HUES64 (cell line): ENCODE data around the gene ARHGAP26.

Source experiments
- H3K27ac ChIP-seq: 2 replicates; pipeline ENCODE4 v1.7.0; 2013; ENCODE audit warnings: low read depth, low read length, inconsistent platforms
- H3K27me3 ChIP-seq: 2 replicates; pipeline ENCODE4 v1.6.1; 2013; ENCODE audit warnings: mild to moderate bottlenecking, low read length; ENCODE audit not compliant: insufficient read depth
- H3K36me3 ChIP-seq: 2 replicates; pipeline ENCODE4 v1.6.1; 2013; ENCODE audit warnings: mild to moderate bottlenecking, low read length; ENCODE audit not compliant: insufficient read depth
- H3K4me1 ChIP-seq: 2 replicates; pipeline ENCODE4 v1.6.1; 2013; ENCODE audit warnings: mild to moderate bottlenecking, low read length, moderate library complexity; ENCODE audit not compliant: insufficient read depth
- H3K4me3 ChIP-seq: 2 replicates; pipeline ENCODE4 v1.5.1; 2013; ENCODE audit warnings: mild to moderate bottlenecking, low read length, moderate library complexity
- H3K9ac ChIP-seq: 2 replicates; pipeline ENCODE4 v1.6.1; 2013; ENCODE audit warnings: mild to moderate bottlenecking, low read depth, low read length
- H3K9me3 ChIP-seq: 2 replicates; pipeline ENCODE4 v1.6.1; 2013; ENCODE audit warnings: low read depth, low read length; ENCODE audit not compliant: insufficient read depth
- WGBS: fragments of 150-250, 120-280 bp; methylation state at CpG from one replicate; pipeline ENCODE4 v1.1.7; 2013; ENCODE audit warnings: missing lambda C conversion rate; 5-methylcytosine and 5-hydroxymethylcytosine counted together

The ARHGAP26 gene

GRCh38 chr5:142756576-142756975 lies 13.6 kb upstream of the ARHGAP26 start:
- WGBS, result 82% methylated on average over 2 of the region's 3 CpGs

GRCh38 chr5:142757564-142757963 lies 12.6 kb upstream of the ARHGAP26 start:
- Histone ChIP-seq H3K9me3 (no peaks in the 10 kb centered on the region), H3K27ac (no peak overlapping the region), H3K4me3 (no peak overlapping the region), H3K27me3 (no peaks in the 10 kb centered on the region), H3K36me3 (no peaks in the 10 kb centered on the region; the same call in 1 of the 2 replicates), H3K9ac (no peak overlapping the region), H3K4me1 (no peaks in the 10 kb centered on the region; the same call in 1 of the 2 replicates)
- 90% methylated on average over 4 of the region's 4 CpGs for WGBS

More at GRCh38 chr5:142756576-142756975, 13.6 kb upstream of the ARHGAP26 start:
- H3K9me3 ChIP-seq, result no peaks in the 10 kb centered on the region
- H3K27me3 ChIP-seq, result no peaks in the 10 kb centered on the region
- H3K27ac ChIP-seq, result no peak overlapping the region
- H3K4me3 ChIP-seq, result no peak overlapping the region
- H3K36me3 ChIP-seq, result no peaks in the 10 kb centered on the region; the same call in 1 of the 2 replicates
- H3K9ac ChIP-seq, result no peak overlapping the region
- H3K4me1 ChIP-seq, result no peaks in the 10 kb centered on the region; the same call in 1 of the 2 replicates

- Histone ChIP-seq H3K9ac (no peak overlapping the region), H3K9me3 (no peaks in the 10 kb centered on the region), H3K4me3 (no peak overlapping the region), H3K27me3 (no peaks in the 10 kb centered on the region), H3K27ac (no peak overlapping the region), H3K4me1 (no peaks in the 10 kb centered on the region; the same call in 1 of the 2 replicates), H3K36me3 (no peaks in the 10 kb centered on the region; the same call in 1 of the 2 replicates)
- WGBS, result 95% methylated on average over 7 of the region's 7 CpGs
Observed at GRCh38 chr5:142758062-142758795, 11.9 kb upstream of the ARHGAP26 start.

GRCh38 chr5:142758796-142759145 lies 11.4 kb upstream of the ARHGAP26 start:
- Histone ChIP-seq H3K27ac (no peak overlapping the region), H3K9me3 (no peaks in the 10 kb centered on the region), H3K36me3 (no peaks in the 10 kb centered on the region), H3K4me3 (no peak overlapping the region), H3K4me1 (no peaks in the 10 kb centered on the region; the same call in 1 of the 2 replicates), H3K9ac (no peak overlapping the region), H3K27me3 (no peaks in the 10 kb centered on the region)
- 91% methylated on average over 1 of the region's 1 CpG for WGBS

- H3K4me3 ChIP-seq, result no peak overlapping the region
- no peaks in the 10 kb centered on the region for H3K4me1 ChIP-seq
- peaks cover 3% of the 10 kb centered on the region; the same call in 1 of the 2 replicates for H3K27me3 ChIP-seq
- no peak overlapping the region for H3K27ac ChIP-seq
- no peak overlapping the region for H3K9ac ChIP-seq
- no peaks in the 10 kb centered on the region for H3K36me3 ChIP-seq
- H3K9me3 ChIP-seq, result no peaks in the 10 kb centered on the region
- WGBS, result 91% methylated on average over 1 of the region's 1 CpG
Observed at GRCh38 chr5:142763701-142764100, 6.5 kb upstream of the ARHGAP26 start.

- Histone ChIP-seq H3K27ac (no peak overlapping the region), H3K36me3 (no peaks in the 10 kb centered on the region), H3K9me3 (no peaks in the 10 kb centered on the region), H3K4me3 (no peak overlapping the region), H3K4me1 (peaks cover 9% of the 10 kb centered on the region), H3K9ac (no peak overlapping the region), H3K27me3 (peaks cover 16% of the 10 kb centered on the region)
- 87% methylated on average over 3 of the region's 3 CpGs for WGBS
Observed at GRCh38 chr5:142767178-142767577, 3.0 kb upstream of the ARHGAP26 start.

GRCh38 chr5:142767911-142768310 lies 2.3 kb upstream of the ARHGAP26 start:
- 36% methylated on average over 1 of the region's 1 CpG for WGBS
- Histone ChIP-seq H3K4me3 (no peak overlapping the region), H3K27me3 (peaks cover 24% of the 10 kb centered on the region), H3K9me3 (no peaks in the 10 kb centered on the region), H3K4me1 (peaks cover 15% of the 10 kb centered on the region), H3K27ac (peak overlapping the region; percentile 32; the same call in 1 of the 2 replicates), H3K36me3 (no peaks in the 10 kb centered on the region), H3K9ac (no peak overlapping the region)

- Histone ChIP-seq H3K36me3 (no peaks in the 10 kb centered on the region), H3K9me3 (no peaks in the 10 kb centered on the region), H3K9ac (no peak overlapping the region; the same call in 1 of the 2 replicates), H3K4me3 (peak overlapping the region; percentile 78), H3K27me3 (peaks cover 24% of the 10 kb centered on the region), H3K27ac (no peak overlapping the region), H3K4me1 (peaks cover 17% of the 10 kb centered on the region)
- WGBS, result 14% methylated on average over 15 of the region's 15 CpGs
Observed at GRCh38 chr5:142769251-142769792, 855 bp upstream of the ARHGAP26 start.

- Histone ChIP-seq H3K36me3 (no peaks in the 10 kb centered on the region), H3K4me1 (peaks cover 17% of the 10 kb centered on the region), H3K27ac (peak overlapping the region; percentile 75; the same call in 1 of the 2 replicates), H3K9ac (peak overlapping the region; percentile 59), H3K27me3 (peaks cover 24% of the 10 kb centered on the region), H3K4me3 (peak overlapping the region; percentile 78), H3K9me3 (no peaks in the 10 kb centered on the region)
- WGBS, result under 1% methylated on average over 85 of the region's 86 CpGs
Observed at GRCh38 chr5:142770650-142771609, 753 bp downstream of the ARHGAP26 start.

- H3K27ac ChIP-seq, result no peak overlapping the region
- H3K9me3 ChIP-seq, result no peaks in the 10 kb centered on the region
- peak overlapping the region; percentile 78 for H3K4me3 ChIP-seq
- H3K9ac ChIP-seq, result peak overlapping the region; percentile 59; the same call in 1 of the 2 replicates
- H3K36me3 ChIP-seq, result no peaks in the 10 kb centered on the region
- peaks cover 24% of the 10 kb centered on the region for H3K27me3 ChIP-seq
- H3K4me1 ChIP-seq, result peaks cover 17% of the 10 kb centered on the region
- WGBS, result 32% methylated on average over 5 of the region's 5 CpGs
Observed at GRCh38 chr5:142771666-142772065, 1.5 kb downstream of the ARHGAP26 start.
